T47D (cell line): ENCODE data around the gene S100A9.
A peak's percentile ranks its signal among the peaks of the same experiment; 100 is the strongest.

ENCODE experiments used
- DNase-seq, 2 experiments: peaks; one replicate each; pipeline versions ENCODE4 v3.0.0 to v3.0.0-alpha.2; 2011 to 2012; ENCODE audit warnings: low read depth in 1 of 2, low spot score in 1 of 2
- JUND ChIP-seq: IDR thresholded peaks from 2 replicates; pipeline ENCODE4 v1.6.1; 2012; ENCODE audit warnings: low read depth
- in situ Hi-C: cut with HindIII; loops from 2 replicates; pipeline ENCODE4 v1.10.0; 2016; ENCODE audit warnings: low sequenced_read_pairs, low pct_unique_long_range_greater_than_20kb

The S100A9 gene

GRCh38 chr1:153358691-153358975 lies 979 bp downstream of the S100A9 start:
- no peak for DNase-seq
- in situ Hi-C loops, result no loop called here
- TF ChIP-seq JUND, result no peak

DNA sequence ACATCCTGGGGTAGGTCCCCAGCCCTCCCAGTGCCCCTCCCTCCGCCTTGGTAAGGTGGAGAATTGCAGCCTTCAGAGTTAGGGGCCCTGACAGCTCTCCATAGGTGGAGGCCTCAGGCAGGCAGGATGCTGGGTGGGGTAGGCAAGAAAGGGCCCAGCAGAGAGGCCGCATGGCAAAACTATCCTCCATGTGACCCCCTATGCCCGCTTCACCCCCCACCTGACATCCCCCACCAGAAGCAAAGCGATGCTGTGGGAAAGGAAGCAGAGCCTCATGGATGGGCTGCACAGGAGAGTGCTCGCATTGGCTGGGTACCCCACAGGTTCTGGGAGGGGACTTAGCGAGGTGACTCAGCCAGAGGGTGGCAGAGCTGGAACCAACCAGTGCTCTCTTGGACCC lies 1.6 kb downstream of the S100A9 start:
- no peak for TF ChIP-seq JUND
- in situ Hi-C loops, result no loop called here
- DNase-seq, result no peak

- TF ChIP-seq JUND, result no peak
- in situ Hi-C loops, result no loop called here
- DNase-seq, result no peak
Measured at GRCh38 chr1:153360190-153360589, 2.5 kb downstream of the S100A9 start.

GRCh38 chr1:153360592-153361479 lies 3.2 kb downstream of the S100A9 start:
- TF ChIP-seq JUND, result no peak
- no peak for DNase-seq
- in situ Hi-C loops, result no loop called here

GRCh38 chr1:153361480-153362109 lies 3.9 kb downstream of the S100A9 start:
- no peak for DNase-seq
- TF ChIP-seq JUND, result no peak
- in situ Hi-C loops, result no loop called here

GRCh38 chr1:153362187-153362775 lies 4.6 kb downstream of the S100A9 start:
- no peak for TF ChIP-seq JUND
- no peak for DNase-seq
- in situ Hi-C loops, result no loop called here

DNA sequence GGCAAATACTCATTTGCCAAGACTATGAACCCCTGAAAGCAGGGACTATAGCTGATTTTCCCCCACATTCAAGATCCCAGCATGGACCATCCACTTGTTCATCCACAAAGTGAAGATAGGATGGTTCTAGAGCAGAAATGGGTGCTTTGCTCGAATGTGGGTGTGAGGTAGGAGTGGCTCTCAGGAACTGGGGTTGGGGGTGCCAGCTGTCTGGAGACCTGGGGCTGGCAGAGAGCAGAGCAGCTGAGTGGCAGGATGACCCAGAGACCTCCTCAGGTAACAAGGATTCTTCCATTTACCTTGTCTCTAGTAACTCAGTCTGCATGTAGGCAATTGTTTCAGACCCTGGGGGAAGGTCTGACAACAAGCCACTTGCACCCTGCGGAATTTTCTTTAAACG lies 6.0 kb downstream of the S100A9 start:
- DNase-seq, result no peak
- in situ Hi-C loops, result no loop called here
- no peak for TF ChIP-seq JUND

GRCh38 chr1:153364156-153364555 lies 6.5 kb downstream of the S100A9 start:
- TF ChIP-seq JUND, result peak; percentile 55; the same call in 1 of the 2 replicates
- in situ Hi-C loops, result no loop called here
- peak; percentile 69 to 98 for DNase-seq

GRCh38 chr1:153364766-153365666 lies 7.4 kb downstream of the S100A9 start:
- TF ChIP-seq JUND, result no peak
- in situ Hi-C loops, result no loop called here
- peak in 1 of 2 experiments; percentile 88 for DNase-seq

- DNase-seq, result no peak
- no peak for TF ChIP-seq JUND
- in situ Hi-C loops, result no loop called here
Measured at GRCh38 chr1:153365696-153366095, 8.0 kb downstream of the S100A9 start.

GRCh38 chr1:153366261-153366660 lies 8.6 kb downstream of the S100A9 start:
- no peak for DNase-seq
- in situ Hi-C loops, result no loop called here

GRCh38 chr1:153367090-153367489 lies 9.4 kb downstream of the S100A9 start:
- TF ChIP-seq JUND, result no peak
- in situ Hi-C loops, result no loop called here
- no peak for DNase-seq

More at GRCh38 chr1:153366261-153366660, 8.6 kb downstream of the S100A9 start:
- TF ChIP-seq JUND, result no peak
